Measurements from ENCODE around the gene PAM.

PAM gene

DNA sequence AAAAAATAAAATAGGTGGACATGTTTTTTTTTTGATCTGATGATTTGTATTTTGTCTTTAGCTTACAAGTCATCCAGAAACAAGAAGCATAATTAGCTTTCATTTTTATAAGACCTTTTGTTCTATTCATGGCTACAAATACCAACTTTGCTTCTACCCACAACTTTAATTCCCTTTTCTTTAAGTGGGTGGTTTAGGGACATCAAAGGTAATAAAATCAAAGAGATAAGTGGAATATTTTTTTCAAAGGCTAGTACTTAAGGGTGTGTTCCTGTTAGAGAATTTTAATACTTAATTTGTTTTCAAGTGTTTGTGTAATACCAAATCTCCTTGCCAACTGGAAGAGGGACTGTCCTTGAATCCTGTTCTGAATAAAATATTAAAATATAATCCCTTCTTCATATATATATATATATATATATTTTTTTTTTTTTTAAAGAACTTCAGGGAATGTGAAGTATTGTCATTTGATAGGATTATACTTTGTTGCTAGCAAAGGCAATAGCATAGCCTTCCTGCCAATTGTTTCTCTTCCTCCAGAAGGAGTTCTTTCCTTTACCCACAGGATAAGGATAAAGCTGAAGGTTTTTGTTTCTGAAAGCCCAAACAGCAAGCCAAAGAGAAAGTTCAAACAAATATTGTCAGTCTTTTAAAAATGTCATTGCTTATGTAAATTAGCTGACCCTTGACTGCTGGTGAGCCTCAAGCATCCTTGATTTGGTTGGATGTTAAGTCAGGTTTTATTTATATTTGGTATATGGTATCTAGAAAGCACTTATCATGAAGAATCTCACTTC, 108.9 kb downstream of the PAM start:
- H3K27me3 ChIP-seq (replicated peaks; ENCODE audit: control insufficient read depth, insufficient read depth, low read length), result no peaks in the 10 kb centered on the region
- peak; percentile 29 for DNase-seq (ENCODE audit: low read depth)
- no peaks in the 10 kb centered on the region for H3K9me3 ChIP-seq (ENCODE audit: control insufficient read depth, low read length)
- H3K36me3 ChIP-seq (ENCODE audit: control insufficient read depth, insufficient read depth, low read length, severe bottlenecking), result no peaks in the 10 kb centered on the region
- H3K4me3 ChIP-seq (ENCODE audit: low read length), result peak overlapping the region; percentile 27
- H3K9ac ChIP-seq (ENCODE audit: low read length), result peak overlapping the region; percentile 28
- H3K4me1 ChIP-seq (ENCODE audit: control insufficient read depth, insufficient read depth, low read length), result peaks cover 34% of the 10 kb centered on the region

DNA sequence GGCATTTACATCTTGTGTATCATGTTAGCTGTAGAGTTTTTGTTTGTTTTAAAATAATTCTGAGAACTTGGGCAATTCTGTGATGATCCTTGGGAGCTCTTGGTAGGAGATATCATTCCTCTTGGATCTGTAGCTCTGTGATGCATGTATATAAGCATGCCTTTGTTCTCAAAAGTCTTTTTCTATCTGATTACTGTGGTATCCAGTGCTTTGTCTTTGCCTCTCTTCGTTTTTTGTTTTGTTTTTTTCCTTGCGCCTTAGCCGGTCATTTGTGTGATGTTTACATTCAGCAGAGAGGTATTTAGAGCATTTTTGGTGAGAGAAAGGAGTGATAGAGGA, 110.0 kb downstream of the PAM start:
- Histone ChIP-seq H3K27me3 (replicated peaks; ENCODE audit: control insufficient read depth, insufficient read depth, low read length) (no peaks in the 10 kb centered on the region), H3K4me1 (ENCODE audit: control insufficient read depth, insufficient read depth, low read length) (peaks cover 34% of the 10 kb centered on the region)

DNA sequence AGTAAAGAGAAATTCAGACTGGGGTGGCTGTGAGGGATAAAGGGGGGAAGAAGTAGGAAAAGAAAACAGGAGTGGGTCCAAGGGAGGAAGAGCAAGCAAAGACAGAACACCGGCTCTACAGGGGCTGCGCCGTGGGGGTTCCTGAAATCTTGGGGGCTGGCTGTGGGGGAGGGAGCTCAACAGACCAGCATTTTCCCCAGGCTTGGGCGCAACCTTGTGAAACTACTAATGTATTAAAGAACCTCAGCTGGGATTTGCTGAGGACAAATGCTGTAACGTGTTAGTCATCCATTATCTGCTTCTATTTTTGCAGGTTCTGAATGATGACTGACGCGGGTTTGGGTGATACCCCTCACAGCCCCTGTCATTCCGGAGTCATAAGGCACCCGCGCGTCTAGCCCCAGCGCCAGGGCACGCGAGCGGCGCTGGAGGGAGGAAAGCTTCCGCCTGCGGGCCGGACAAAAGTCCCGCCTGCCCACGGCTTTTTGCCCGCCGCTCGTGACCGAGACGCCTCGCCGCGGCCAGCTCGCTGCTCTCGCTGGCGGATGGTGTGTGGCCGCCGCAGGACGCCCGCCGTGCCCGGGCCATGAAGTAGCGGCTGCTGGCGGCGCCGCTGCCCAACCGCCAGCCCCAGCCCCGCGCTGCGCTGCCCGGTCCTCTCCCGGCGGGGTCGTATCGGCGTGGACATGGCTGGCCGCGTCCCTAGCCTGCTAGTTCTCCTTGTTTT, 110.6 kb downstream of the PAM start:
- peak; percentile 84 for DNase-seq (ENCODE audit: low read depth)
- Histone ChIP-seq H3K27me3 (replicated peaks; ENCODE audit: control insufficient read depth, insufficient read depth, low read length) (no peaks in the 10 kb centered on the region), H3K4me1 (ENCODE audit: control insufficient read depth, insufficient read depth, low read length) (peaks cover 34% of the 10 kb centered on the region), H3K4me3 (ENCODE audit: low read length) (peak overlapping the region; percentile 87), H3K36me3 (ENCODE audit: control insufficient read depth, insufficient read depth, low read length, severe bottlenecking) (peaks cover 9% of the 10 kb centered on the region), H3K9ac (ENCODE audit: low read length) (peak overlapping the region; percentile 89), H3K9me3 (ENCODE audit: control insufficient read depth, low read length) (no peaks in the 10 kb centered on the region)

More for the DNA sequence above, 110.0 kb downstream of the PAM start:
- DNase-seq (ENCODE audit: low read depth), result peak; percentile 58
- Histone ChIP-seq H3K9ac (ENCODE audit: low read length) (peak overlapping the region; percentile 89), H3K36me3 (ENCODE audit: control insufficient read depth, insufficient read depth, low read length, severe bottlenecking) (peaks cover 4% of the 10 kb centered on the region), H3K9me3 (ENCODE audit: control insufficient read depth, low read length) (no peaks in the 10 kb centered on the region), H3K4me3 (ENCODE audit: low read length) (peak overlapping the region; percentile 87)

DNA sequence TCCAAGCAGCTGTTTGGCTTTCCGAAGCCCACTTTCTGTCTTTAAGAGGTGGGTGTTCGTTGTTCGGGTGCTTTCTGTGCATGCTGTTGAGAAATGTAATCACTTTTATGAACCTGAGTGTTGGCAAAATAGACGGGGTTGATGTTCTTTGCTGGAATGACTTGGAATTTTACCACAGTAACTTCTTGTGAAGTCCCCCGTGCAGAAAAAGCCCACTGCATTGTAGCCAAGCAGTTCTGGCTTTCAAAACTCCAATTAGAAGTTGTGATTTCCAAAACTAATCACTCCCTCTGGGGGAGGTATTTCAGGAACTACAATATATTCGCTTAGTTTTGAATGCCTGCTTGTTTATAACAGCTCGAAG, 111.1 kb downstream of the PAM start:
- H3K9ac ChIP-seq (ENCODE audit: low read length), result peak overlapping the region; percentile 89
- no peaks in the 10 kb centered on the region for H3K9me3 ChIP-seq (ENCODE audit: control insufficient read depth, low read length)
- peak; percentile 54 for DNase-seq (ENCODE audit: low read depth)
- no peaks in the 10 kb centered on the region for H3K27me3 ChIP-seq (replicated peaks; ENCODE audit: control insufficient read depth, insufficient read depth, low read length)
- peak overlapping the region; percentile 87 for H3K4me3 ChIP-seq (ENCODE audit: low read length)
- peaks cover 9% of the 10 kb centered on the region for H3K36me3 ChIP-seq (ENCODE audit: control insufficient read depth, insufficient read depth, low read length, severe bottlenecking)
- peaks cover 34% of the 10 kb centered on the region for H3K4me1 ChIP-seq (ENCODE audit: control insufficient read depth, insufficient read depth, low read length)

DNA sequence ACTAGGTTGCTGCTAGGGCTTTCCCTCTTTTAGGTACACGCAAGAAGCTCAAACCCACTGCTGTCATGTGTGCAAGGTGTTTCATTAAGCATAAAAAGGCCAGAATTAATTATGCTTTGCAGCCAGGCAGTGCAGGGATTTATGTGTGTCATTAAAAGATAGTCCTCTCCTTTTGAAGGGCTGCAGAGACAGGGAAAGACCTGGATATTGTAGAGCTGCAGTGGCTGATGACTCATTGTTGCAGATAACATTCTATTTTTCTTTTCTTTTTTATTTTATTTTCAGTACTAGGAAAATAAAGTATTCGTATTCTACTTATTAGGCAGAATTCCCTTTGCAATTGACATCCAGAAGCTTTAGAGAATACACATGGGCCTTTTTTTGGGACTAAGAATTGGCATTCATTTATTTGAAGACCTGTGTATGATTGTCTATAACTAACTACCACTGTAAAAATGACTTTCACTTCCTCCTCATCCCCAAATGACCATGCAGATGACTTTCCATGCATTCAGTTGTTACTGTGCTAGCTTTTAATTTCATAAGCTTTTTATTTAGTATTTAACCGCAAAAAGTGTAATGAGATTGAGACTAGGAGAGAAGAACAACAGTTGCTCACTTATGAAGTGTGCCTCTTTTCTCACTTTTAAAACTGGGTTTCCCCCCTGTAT, 113.0 kb downstream of the PAM start:
- Histone ChIP-seq H3K27me3 (replicated peaks; ENCODE audit: control insufficient read depth, insufficient read depth, low read length) (no peaks in the 10 kb centered on the region), H3K9me3 (ENCODE audit: control insufficient read depth, low read length) (no peaks in the 10 kb centered on the region), H3K4me1 (ENCODE audit: control insufficient read depth, insufficient read depth, low read length) (peaks cover 34% of the 10 kb centered on the region), H3K4me3 (ENCODE audit: low read length) (peak overlapping the region; percentile 87), H3K9ac (ENCODE audit: low read length) (no peak overlapping the region), H3K36me3 (ENCODE audit: control insufficient read depth, insufficient read depth, low read length, severe bottlenecking) (peaks cover 9% of the 10 kb centered on the region)
- DNase-seq (ENCODE audit: low read depth), result peak; percentile 39

DNA sequence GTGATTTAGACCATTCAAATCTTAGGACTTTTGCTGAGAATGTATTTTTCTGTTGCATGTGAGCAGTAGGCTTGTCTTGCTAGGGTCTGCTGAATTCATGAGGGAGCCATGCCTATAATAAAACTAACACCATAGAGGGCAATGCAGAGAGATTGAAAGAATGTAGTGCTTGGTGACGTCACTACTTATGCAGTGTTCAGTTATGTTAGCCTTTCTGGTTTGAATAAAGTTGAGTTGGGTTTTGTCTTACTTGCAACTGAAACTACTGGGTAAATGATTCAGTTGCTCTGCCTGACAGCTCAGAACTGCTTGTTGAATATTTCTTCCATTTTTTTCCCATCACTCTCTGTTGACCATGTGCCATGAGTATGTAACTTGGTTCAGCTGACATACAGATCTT, 114.1 kb downstream of the PAM start:
- H3K9ac ChIP-seq (ENCODE audit: low read length), result no peak overlapping the region
- no peak overlapping the region for H3K4me3 ChIP-seq (ENCODE audit: low read length)
- no peak for DNase-seq (ENCODE audit: low read depth)
- no peaks in the 10 kb centered on the region for H3K27me3 ChIP-seq (replicated peaks; ENCODE audit: control insufficient read depth, insufficient read depth, low read length)
- peaks cover 31% of the 10 kb centered on the region for H3K4me1 ChIP-seq (ENCODE audit: control insufficient read depth, insufficient read depth, low read length)
- H3K36me3 ChIP-seq (ENCODE audit: control insufficient read depth, insufficient read depth, low read length, severe bottlenecking), result peaks cover 9% of the 10 kb centered on the region
- H3K9me3 ChIP-seq (ENCODE audit: control insufficient read depth, low read length), result no peaks in the 10 kb centered on the region

DNA sequence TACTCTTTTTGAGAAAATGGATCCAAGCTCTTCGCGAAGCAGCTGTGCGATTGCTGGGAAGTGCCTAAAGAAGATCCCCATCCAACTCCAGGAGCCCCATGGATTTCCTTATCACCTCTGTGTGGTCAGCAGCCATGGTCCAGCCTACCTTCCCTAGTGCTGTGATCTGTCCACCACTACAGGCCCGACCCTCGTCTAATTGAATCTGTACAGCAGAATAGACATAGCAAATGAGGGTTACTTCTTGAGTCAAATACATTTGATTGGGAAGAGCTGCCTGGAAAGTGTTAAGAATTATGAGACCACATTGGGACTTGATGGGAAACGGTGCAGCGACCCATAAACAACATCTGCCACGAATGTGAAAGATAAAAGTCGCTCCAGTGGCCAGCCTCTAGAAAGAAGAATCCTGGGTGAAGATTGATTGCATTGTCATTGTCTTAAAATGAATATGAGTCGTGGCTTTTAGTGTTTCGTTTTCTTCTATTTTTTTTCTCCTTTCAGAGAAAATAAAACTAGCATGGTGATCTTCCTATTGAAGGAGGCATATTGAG, 118.4 kb downstream of the PAM start:
- no peak overlapping the region for H3K4me3 ChIP-seq (ENCODE audit: low read length)
- H3K9me3 ChIP-seq (ENCODE audit: control insufficient read depth, low read length), result no peaks in the 10 kb centered on the region
- H3K9ac ChIP-seq (ENCODE audit: low read length), result no peak overlapping the region
- no peaks in the 10 kb centered on the region for H3K27me3 ChIP-seq (replicated peaks; ENCODE audit: control insufficient read depth, insufficient read depth, low read length)
- H3K36me3 ChIP-seq (ENCODE audit: control insufficient read depth, insufficient read depth, low read length, severe bottlenecking), result peaks cover 9% of the 10 kb centered on the region
- H3K4me1 ChIP-seq (ENCODE audit: control insufficient read depth, insufficient read depth, low read length), result peaks cover 2% of the 10 kb centered on the region
- DNase-seq (ENCODE audit: low read depth), result no peak

DNA sequence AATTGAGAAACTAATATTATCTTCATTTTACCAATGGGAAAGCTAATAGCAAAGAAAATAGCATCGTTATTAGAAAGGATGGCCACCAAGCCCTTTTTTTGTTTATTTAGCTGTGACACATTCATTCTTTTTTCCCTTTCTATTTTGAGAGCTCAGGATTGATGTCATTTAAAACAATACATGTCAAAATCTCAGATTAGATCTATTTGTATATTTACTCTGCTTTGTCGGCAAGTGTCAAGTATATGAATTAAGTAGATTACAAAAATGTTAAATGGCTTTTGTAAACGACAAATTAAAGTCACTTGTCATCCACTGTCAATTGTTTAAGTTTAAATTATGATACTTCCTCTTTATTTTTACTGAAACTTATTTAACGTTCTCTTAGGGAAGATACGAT, 118.9 kb downstream of the PAM start:
- H3K9ac ChIP-seq (ENCODE audit: low read length), result no peak overlapping the region
- peaks cover 9% of the 10 kb centered on the region for H3K36me3 ChIP-seq (ENCODE audit: control insufficient read depth, insufficient read depth, low read length, severe bottlenecking)
- no peaks in the 10 kb centered on the region for H3K27me3 ChIP-seq (replicated peaks; ENCODE audit: control insufficient read depth, insufficient read depth, low read length)
- no peak for DNase-seq (ENCODE audit: low read depth)
- H3K4me1 ChIP-seq (ENCODE audit: control insufficient read depth, insufficient read depth, low read length), result no peaks in the 10 kb centered on the region
- no peaks in the 10 kb centered on the region for H3K9me3 ChIP-seq (ENCODE audit: control insufficient read depth, low read length)
- no peak overlapping the region for H3K4me3 ChIP-seq (ENCODE audit: low read length)

DNA sequence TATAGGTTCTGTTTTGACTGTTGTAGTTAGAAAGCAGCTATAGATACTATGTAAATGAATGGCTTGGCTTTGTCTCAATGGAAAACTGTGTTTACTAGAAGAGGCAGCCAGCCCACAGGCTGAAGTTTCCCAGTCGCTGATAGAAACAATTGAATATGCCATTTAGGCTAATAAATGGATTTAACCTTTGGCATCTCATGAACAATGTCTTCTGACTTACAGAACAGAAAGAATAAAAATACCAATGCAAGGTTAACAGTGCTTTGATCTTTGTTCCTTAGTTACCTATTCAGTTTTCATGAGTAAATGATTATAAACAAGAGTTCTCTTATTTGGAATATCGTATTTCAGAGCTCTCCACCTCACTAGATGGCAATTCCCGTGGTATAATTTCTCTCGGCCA, 120.6 kb downstream of the PAM start:
- no peak for DNase-seq (ENCODE audit: low read depth)
- Histone ChIP-seq H3K9me3 (ENCODE audit: control insufficient read depth, low read length) (no peaks in the 10 kb centered on the region), H3K9ac (ENCODE audit: low read length) (no peak overlapping the region), H3K36me3 (ENCODE audit: control insufficient read depth, insufficient read depth, low read length, severe bottlenecking) (peaks cover 7% of the 10 kb centered on the region), H3K4me3 (ENCODE audit: low read length) (no peak overlapping the region), H3K27me3 (replicated peaks; ENCODE audit: control insufficient read depth, insufficient read depth, low read length) (no peaks in the 10 kb centered on the region), H3K4me1 (ENCODE audit: control insufficient read depth, insufficient read depth, low read length) (no peaks in the 10 kb centered on the region)

DNA sequence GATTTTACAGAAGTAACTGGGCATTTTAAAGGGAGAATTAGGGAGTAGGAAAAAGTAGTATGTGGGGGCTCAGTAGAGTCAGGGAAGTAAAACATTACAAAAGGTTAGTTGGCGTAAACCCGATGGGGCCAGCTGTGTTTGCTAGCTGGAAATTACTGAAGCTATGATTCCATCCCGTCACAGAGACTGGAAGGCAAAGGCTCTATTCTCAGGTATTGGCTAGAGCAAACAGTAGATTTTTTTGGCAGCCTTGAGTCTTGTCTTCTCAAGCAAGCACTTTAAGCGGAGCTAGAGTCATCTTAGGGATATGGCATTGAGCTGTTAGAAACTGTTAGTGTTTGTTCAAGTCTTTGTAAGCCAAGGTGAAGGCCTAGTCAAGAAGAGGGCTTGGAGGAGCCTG, 121.5 kb downstream of the PAM start:
- Histone ChIP-seq H3K4me1 (ENCODE audit: control insufficient read depth, insufficient read depth, low read length) (no peaks in the 10 kb centered on the region), H3K9ac (ENCODE audit: low read length) (no peak overlapping the region), H3K4me3 (ENCODE audit: low read length) (no peak overlapping the region), H3K9me3 (ENCODE audit: control insufficient read depth, low read length) (no peaks in the 10 kb centered on the region), H3K27me3 (replicated peaks; ENCODE audit: control insufficient read depth, insufficient read depth, low read length) (no peaks in the 10 kb centered on the region), H3K36me3 (ENCODE audit: control insufficient read depth, insufficient read depth, low read length, severe bottlenecking) (peaks cover 7% of the 10 kb centered on the region)
- DNase-seq (ENCODE audit: low read depth), result no peak

DNA sequence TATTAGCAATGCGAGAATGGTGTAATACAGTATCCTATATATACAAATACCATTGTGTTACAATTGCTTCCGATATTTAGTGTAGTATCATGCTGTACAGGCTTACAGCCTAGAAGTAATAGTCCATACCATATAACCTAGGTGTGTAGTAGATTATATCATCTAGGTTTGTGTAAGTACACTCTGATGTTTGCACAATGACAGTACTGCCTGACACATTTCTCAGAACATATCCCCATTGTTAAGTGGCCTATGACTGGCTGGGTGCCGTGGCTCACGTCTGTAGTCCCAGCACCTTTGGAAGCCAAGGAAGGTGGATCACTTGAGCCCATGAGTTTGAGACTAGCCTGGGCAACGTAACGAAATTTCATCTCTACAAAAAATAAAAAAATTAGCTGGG, 124.6 kb downstream of the PAM start:
- no peak overlapping the region for H3K4me3 ChIP-seq (ENCODE audit: low read length)
- H3K4me1 ChIP-seq (ENCODE audit: control insufficient read depth, insufficient read depth, low read length), result peaks cover 2% of the 10 kb centered on the region
- no peak overlapping the region for H3K9ac ChIP-seq (ENCODE audit: low read length)
- no peak for DNase-seq (ENCODE audit: low read depth)
- H3K27me3 ChIP-seq (replicated peaks; ENCODE audit: control insufficient read depth, insufficient read depth, low read length), result no peaks in the 10 kb centered on the region
- H3K36me3 ChIP-seq (ENCODE audit: control insufficient read depth, insufficient read depth, low read length, severe bottlenecking), result peaks cover 7% of the 10 kb centered on the region
- no peaks in the 10 kb centered on the region for H3K9me3 ChIP-seq (ENCODE audit: control insufficient read depth, low read length)

All from adipocyte (in vitro differentiated cells).